ENCODE data around the gene SMC5.
"Not testable (repeated sequence)": the region's sequence is repeated elsewhere in the genome, so short reads cannot be mapped to it uniquely, and the experiment has no call there.

SMC5 gene

GRCh38 chr9:70374962-70375618 is 116.3 kb downstream of the SMC5 start:
- DNase-seq = no peak

- no peak for DNase-seq
Measured at GRCh38 chr9:70382046-70382708, 123.4 kb downstream of the SMC5 start.

DNA sequence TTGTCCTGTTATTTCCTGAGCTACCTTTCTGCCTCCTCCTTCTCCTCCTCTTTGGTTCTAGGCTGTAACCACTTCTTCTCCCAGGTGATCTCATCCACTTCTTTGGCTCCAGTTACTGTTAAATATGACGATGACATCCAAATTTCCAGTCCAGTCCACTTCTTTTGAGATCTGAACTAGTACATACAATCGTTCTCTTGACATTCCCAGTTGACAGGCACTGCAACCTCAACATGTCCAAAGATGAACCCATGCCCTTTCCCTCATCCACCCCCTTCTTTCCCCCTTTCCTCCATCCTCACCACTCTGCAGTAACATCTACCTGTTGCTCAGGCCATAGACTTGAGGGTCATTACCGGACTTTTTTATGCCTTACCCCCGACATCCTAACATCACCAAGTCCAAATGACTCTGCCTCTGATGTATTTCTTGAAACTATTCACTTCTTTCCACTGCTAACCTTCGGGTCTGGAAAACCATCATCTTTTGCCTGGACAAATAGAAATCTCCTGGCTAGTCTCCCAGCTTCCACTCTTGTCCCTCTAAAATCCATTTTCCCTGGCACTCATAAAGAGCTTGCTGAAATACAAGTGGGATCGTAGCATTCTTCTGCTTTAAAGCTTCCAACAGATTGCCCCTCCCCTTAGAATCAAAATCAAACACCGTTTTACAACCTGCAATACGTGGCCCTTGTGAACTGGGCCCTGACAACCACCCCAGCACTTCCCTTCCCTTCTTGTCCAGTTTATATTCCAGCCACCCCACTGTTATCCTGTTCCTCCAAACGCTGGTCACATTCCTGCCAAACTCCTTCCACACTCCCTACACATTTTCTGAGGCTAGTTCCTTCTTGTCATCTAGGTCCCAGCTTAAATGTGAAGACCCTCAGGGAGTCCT is 124.2 kb downstream of the SMC5 start:
- no peak for DNase-seq

DNA sequence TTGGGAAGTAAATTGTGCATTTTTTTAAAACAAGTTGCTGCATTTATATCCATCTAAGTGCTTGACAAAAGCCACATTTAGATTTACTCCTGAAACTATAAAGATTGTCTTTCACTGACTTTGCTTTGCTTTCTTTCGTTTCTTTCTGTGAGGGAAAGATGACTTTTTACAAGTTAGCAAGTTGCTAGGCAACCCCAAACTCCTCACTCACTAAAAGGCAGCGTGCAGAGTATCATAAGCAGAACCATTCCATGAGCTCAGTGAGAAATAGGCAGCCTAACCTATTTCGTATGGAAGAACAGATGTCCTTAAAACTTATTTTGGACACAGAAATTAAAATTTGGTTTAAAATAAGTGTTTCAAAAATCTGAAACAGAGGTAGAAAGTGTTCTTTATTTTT is 126.6 kb downstream of the SMC5 start:
- no peak for DNase-seq

- DNase-seq = no peak
Measured at GRCh38 chr9:70387663-70388062, 128.9 kb downstream of the SMC5 start.

- DNase-seq = no peak
Measured at GRCh38 chr9:70389188-70389587, 130.4 kb downstream of the SMC5 start.

- no peak for DNase-seq
Measured at GRCh38 chr9:70389621-70390266, 131.0 kb downstream of the SMC5 start.

DNA sequence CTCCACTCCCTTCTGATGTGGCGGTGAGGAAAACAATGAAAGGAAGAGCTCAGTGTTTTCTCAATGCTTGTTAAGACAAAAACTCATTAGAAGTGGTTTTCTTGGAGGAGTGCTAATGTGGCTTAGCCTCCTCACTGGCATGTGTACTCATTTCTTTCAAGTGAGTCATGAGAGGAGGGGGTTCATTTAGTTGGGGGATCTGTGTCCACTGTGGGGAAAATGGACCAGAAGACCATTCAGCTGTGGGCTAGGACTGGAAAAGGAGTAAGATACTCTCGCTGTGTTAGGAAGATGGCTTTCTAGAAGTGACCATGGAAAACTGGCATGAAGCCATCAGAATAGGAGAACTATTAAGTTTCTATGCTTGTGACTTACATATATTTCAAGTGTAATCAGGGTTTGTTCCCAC is 132.2 kb downstream of the SMC5 start:
- no peak for DNase-seq

- no peak for DNase-seq
Measured at GRCh38 chr9:70392189-70392588, 133.4 kb downstream of the SMC5 start.

DNA sequence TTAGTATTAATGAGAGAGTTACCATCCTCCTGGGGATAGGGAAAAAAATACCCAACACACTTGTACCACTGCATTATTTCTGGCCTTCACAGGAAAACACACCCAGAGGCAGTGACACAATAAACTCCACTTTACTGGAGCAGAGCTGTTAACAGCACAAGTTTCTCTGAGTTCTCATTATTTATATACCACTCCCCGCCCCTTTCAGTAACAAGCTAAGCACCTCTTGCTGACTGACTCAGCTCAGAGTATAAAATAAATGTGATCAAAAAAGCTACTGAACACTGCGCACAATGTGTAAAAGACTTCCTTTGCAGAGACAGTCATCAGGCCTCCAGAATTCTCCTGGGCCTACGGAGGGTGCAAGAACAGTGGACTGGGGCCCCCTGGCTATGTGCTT is 134.1 kb downstream of the SMC5 start:
- no peak for DNase-seq

DNA sequence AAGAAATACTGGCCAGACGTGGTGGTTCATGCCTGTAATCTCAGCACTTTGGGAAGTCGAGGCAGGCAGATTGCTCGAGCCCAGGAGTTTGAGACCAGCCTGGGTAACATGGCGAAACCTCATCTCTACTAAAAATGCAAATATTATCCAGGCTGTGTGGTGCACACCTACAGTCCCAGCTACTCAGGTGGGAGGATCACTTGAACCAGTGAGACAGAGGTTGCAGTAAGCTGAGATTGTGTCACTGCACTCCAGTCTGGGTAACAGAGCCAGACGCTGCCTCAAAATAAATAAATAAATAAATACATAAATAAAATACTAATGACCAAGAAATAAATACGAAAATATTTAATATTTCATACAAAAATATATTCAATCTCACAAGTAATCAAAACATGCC is 136.9 kb downstream of the SMC5 start:
- no peak for DNase-seq

GRCh38 chr9:70398145-70398556 is 139.4 kb downstream of the SMC5 start:
- no peak for DNase-seq

- no peak for DNase-seq
Measured at GRCh38 chr9:70399141-70399540, 140.4 kb downstream of the SMC5 start.

DNA sequence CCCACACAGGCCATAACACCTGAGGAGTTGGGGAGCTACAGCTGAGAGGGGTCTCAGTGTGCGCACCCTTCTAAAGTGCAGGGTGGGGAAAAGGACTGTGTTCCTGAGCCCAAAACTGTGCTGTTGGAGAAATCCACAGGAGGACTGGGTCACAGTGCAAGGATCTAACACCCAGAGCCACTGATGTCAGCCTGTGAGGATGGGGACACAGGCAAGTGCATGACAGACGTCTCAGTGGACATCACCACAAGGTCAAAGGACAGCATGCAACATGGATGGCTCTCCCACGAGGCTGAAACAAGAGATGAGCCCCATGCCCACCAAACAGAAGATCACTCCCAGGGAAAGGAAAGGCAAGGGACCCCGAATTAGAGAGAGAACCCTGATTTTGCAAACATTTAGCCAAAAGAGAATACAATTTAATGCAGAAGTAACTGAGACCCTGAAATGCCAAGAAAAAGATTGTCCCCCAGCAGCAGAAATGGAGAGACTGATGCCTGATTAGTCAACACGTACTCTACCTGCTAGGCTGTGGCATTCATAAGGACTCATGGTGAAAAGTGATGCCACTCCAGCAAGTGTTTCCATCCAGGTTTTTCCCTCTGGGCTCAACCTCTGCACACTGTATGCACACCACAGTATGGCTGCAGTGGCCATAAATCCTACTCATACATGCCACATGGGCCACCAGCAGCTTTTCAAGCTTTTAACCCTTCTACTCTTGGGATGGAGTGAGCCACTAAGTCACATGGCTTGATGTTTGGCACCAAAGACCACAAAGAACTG is 141.5 kb downstream of the SMC5 start:
- DNase-seq = no peak

- not testable (repeated sequence) for DNase-seq
Measured at GRCh38 chr9:70401241-70401640, 142.5 kb downstream of the SMC5 start.

GRCh38 chr9:70402213-70402612 is 143.4 kb downstream of the SMC5 start:
- no peak for DNase-seq

DNA sequence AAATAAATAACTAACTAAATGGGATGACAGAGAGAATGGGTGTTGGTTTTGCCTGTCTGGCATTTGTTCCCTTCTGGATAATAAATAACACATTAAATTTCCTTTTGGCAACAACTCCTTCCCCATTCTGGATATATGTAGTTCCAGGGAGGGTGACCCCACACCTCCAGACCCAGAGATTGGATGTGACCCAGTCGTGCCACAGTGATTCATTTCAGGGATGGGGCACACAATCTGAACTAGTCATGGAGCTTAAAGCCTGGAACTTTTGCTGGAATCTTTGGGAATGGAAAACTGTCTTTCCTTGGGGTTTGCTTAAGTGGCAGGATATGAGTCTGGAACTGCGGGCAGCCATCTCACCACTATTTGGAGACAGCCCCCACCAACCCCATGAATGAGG is 144.4 kb downstream of the SMC5 start:
- no peak for DNase-seq

GRCh38 chr9:70403618-70404025 is 144.8 kb downstream of the SMC5 start:
- no peak for DNase-seq

- no peak for DNase-seq
Measured at GRCh38 chr9:70404261-70404660, 145.5 kb downstream of the SMC5 start.
